Stimulated activated CD4-positive, alpha-beta T cell treated with anti-CD3 and anti-CD28 coated beads, Interleukin-12 subunit alpha, Interleukin-12 subunit beta, amount 100 ng/mL, for 48 hours (primary cell): Measurements from ENCODE around the gene PARM1.

Experiments
- DNase-seq, 3 donors: peaks; one replicate each; pipeline ENCODE4 v3.0.0-alpha.2; 2020; ENCODE audit warnings: low read depth in 2 of 3, low spot score in 1 of 3

Gene PARM1, protein sequence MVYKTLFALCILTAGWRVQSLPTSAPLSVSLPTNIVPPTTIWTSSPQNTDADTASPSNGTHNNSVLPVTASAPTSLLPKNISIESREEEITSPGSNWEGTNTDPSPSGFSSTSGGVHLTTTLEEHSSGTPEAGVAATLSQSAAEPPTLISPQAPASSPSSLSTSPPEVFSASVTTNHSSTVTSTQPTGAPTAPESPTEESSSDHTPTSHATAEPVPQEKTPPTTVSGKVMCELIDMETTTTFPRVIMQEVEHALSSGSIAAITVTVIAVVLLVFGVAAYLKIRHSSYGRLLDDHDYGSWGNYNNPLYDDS

DNA sequence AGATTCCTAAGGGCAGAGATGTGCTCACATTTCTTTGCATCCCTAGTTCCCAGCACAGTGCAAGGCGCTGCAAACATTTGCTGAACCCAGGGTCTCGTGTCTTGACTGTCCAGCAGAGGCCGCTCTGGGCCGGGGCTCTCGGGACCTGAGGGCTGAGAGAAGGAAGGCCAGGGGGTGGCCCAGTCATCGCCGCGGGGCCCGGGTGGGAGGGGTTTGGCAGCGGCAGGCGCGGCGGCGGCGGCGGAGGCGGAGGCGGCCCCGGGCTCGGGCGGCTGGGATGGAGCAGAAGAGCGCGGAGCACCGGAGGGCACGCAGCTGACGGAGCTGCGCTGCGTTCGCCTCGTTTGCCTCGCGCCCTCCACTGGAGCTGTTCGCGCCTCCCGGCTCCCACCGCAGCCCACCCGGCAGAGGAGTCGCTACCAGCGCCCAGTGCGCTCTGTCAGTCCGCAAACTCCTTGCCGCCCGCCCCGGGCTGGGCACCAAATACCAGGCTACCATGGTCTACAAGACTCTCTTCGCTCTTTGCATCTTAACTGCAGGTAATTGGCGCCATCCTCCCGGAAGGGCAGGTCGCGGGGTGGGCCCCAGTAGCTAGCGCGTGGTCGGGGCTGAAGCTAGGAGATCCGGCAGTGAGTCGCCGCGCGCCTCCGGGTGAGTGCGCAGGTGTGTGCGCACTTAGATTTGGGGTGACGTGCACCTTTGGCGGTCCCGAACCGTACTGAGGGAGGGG lies at the start of gene PARM1:
Gene PARM1, plus strand, starts transcription at position 285 of the 730 bp plus-strand sequence. Its CDS starts 212 bp downstream, at position 497.
- peak; percentile 16 to 36 (median 32) for DNase-seq

DNA sequence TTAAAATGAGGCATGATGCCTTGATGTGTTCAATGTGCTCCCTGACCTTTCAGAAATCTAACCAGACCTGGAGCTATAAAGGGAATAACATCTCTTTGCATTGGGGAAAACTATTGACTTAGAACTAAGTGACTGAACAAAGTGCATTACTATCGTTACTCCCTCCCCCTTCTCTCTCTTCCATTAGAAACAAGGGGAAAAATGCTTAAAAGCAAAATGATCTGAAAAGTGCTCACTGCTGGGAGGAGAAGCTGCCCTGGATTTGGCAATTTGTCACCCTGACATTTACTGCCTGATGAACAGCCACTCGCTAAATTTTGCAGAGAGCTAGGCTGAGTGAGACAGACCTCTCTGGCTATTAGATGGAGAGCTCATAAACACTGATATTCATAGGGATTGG lies 48.6 kb upstream of the PARM1 start:
- no peak for DNase-seq

DNA sequence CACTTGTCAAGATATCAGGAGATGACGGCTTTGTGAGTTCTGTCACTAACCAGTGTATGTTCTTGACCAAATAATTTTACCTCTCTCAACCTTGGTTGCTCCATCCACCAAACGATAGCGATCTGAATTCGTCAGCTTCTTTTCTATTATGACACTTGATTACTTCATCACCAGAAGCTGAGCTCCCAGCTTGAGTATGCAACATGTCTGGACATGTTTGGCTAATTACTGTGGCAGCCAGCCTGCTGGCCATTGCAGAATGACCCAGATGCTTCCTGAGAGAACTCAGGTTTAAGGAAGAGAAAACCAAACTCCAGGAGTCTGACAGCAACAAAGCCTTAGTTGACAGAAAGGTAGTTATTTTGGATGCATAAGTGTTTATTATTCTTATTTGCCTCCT lies 46.4 kb upstream of the PARM1 start:
- no peak for DNase-seq

DNA sequence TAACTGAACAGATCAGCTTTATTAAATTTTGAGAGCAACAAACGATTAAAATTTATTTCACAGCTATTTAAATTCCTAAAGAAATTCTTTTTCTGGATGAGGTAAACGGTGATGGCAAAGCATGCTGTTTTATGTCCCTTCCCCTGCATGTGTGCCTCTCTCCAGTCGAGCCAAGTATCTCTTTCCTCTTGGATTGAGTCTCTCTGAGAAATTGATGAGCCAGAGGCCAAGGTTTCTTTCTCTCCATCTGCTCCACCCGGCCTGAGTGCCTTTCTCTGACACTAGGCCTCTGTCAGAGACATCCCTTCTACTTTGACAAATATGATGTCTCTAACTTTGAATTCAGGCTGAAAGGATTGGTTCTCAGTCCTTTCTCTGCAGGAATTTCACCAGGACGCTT lies 42.6 kb upstream of the PARM1 start:
- no peak for DNase-seq

DNA sequence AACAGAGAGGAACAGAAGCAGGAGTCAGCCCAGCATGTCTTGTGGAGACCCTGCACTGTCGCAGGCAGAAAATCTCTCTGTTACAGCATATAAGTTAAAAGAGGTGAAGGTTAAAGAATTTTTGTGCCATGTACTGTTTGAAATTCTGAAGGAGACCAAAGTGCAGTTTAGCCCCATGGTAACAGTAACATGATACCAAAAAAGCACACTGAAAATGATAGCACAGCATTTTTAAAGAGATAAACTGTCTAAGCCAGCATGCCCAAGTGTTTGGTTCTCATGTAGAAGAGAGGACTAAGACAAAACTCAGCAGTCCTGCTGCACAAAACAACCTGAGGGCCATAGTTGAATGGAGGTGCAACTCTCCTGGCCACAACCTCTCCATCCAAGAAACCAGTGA lies 41.9 kb upstream of the PARM1 start:
- DNase-seq = no peak

DNA sequence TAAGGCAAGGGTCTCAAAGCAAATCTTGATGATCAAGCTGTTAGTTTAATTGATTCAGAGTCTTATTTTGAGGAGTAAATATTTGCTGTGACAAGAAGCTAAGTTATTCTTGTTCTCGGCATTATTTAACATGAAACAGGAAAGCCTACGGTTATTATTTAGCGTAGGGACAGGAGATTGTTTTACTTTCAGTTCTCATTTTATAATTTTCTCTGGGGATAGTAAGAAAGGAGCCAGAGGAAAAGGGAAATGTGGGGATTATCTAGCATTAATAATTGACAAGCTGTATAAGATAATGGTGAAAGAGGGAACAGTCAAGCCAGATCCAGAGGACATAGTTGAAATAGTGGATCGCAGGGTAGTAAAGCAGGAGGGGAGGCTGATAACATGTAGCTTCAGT lies 39.7 kb upstream of the PARM1 start:
- no peak for DNase-seq

DNA sequence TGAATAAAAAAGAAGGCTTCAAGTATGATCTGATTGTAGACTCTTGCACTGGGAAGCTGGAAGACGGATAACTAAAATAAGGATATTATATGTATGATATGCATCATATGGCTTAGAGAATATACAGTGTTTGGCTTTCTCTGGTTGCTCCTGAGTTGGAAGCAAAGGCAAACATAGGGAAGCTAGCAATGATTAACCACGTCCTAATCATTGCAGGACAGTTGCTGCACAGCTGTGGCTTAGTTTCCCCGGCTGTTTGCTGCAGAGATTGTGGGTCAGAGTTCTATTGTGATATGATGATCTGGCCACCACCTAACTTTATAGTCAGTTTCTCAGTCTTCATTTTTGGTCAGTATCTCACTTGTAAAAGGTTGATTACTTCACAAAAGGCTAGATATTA lies 36.3 kb upstream of the PARM1 start:
- no peak for DNase-seq

DNA sequence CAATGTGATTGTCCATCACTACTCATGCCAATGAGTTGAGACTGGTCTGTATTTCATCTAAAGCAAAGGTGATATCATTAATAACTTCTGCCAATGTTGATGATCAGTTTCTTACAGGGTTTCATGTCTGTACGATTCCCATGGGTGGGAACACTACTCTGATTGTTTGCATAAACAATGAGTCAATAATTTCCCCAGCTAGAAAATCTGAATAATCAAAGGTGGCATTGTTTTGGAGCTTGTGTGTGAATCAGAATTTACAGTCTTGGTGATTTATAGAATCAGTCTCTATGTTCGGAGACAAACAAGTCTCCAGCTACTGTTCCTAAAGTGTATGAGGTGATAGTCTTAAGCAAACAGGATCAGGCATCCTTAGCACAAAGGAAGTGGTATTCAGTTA lies 35.5 kb upstream of the PARM1 start:
- no peak for DNase-seq

DNA sequence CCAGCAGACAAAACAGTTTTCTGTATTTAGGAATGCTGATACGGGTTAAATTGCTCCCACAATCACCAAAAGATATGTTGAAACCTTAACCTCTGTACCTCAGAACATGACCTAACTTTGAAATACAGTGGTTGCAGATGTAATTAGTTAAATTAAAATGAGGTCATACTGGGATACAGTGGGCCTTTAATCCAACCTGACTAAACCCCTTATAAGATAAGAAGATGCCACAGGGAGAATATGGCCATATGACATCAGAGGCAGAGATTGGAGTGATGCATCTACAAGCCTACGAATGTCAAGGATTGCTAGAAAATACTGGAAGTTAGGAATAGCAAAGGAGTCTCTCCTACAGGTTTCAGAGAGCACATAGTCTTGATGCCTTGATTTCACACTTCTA lies 32.1 kb upstream of the PARM1 start:
- DNase-seq = no peak

DNA sequence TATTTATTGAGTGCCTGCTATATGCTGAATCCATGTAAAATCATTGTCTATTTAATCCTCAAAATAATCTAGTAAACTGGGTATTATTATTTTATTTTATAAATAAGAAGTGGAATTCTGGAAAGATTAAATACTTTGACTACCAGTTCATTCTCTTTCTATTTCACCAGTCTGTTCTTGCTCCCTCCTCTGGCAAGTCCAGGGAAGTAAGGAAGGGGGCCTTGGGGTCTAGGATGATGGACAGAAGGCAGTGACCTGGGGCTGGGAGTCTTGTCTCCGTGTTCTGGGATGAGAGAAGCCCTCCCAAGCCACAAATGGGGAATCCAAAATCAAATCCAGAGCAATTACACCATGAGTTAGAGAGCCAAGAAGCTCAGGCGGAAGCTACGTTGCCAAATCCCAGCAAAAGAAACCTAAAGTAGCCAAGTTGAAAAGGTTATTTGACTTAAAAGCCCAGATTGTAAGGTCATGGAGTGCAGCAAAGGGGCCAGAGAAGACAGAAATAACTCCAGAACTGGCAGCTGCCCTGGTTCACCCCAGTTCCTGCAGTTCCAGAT lies 28.3 kb upstream of the PARM1 start:
- no peak for DNase-seq

DNA sequence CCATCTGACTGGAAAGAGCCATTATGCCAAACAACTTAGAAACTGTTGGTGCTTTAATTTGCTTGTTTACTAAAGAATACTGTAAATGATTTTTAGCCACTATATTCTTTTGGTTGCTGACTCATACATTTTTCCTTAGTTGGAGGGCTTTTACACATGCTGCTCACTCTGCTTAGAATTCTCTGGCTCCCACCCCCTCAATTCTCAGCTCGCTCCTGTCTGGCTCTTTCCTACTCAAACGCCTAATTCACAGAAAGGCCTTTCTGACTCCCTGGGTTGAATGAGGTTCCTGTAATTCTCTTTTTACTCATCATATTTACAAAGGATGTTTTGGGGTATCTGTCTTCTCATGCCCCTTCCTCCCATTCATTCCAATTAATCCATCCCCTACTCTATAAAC lies 26.1 kb upstream of the PARM1 start:
- no peak for DNase-seq

DNA sequence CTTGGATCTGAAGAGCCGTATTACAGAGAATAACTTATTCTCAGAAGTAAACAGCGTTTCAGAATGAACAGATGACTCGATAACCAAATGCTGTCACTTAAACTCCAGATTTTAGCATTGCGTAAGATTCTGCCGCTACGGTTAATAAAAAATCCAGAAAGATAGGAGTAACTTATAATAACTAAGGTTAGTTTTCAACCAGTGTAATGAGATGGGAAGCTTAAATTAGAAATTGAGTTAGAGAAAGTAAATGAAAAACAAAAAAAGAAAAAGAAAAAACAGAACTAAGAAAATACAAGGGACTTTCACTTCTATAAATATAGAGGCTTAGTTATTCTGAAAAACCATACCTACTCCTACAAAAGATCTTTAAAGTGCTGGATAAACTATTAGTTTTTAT lies 13.1 kb upstream of the PARM1 start:
- DNase-seq = no peak

DNA sequence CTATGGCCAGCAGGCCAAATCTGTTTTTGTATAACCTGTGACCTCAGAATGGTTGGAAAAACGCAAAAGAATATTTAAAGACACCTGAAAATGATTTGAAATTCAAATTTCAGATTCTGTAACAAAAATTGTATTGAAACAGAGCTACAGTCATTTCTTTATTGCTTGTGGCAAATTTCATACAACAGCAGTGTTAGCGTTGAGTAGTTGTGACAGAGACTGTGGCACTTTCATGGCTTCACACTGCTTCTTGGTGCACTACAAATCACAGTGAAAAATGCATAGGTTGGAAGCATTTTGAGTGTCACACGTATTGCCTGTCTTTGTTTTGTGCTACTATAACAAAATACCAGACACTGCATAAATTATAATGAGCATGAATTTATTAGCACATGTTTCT lies 12.2 kb upstream of the PARM1 start:
- no peak for DNase-seq

DNA sequence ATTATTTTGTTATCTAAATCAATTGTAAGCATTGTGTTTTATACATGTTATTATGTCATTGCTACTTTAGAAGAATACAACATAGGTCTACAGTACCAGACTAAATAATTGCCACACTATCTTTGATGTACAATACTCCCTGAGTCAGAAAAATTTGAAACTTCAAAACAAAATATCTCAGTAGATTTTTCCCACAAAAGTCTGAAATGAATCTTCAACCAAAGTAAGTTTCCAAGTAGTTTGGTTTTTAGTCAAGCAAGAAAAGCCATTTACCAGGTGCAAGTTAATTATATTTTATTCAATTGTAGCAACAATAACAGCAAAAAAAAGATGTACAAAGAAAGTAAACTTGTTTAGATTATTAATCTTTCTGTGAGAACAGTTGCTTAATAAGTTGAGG lies 11.4 kb upstream of the PARM1 start:
- no peak for DNase-seq

DNA sequence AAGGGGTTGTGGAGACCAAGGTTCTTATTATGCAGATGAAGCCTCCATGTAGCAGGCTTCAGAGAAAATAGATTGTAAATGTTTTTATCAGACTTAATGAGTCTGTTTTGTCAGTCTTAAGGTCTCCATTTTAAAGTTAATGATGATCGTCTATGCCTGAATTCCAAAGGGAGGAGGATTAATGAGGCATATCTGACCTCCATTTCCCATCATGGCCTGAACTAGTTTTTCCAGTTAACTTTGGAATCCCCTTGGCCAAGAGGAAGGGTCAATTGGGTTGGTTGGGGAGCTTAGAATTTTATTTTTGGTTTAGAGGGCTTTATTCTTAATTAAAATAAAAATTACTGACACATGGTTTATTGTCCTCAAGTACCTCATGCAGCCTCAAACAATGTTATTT lies 6.9 kb upstream of the PARM1 start:
- DNase-seq = no peak

DNA sequence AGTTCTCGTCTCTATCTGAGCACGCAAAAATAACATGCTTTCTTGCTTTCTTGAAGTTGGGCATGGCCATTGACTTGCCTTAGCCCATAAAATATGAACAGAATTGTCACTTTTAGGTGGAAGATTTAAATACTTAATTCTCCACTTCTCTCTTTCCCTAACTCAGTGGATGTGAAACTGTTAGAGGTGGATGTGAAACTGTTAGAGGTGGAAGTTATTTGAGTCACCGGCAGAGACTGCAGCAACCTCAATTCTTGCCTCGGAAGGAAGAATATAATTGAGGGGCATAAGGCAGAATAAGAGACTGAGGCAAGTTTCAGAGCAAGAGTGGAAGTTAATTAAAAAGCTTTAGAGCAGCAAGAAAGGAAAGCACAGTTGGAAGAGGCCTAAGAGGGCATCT lies 2.8 kb upstream of the PARM1 start:
- DNase-seq = no peak

DNA sequence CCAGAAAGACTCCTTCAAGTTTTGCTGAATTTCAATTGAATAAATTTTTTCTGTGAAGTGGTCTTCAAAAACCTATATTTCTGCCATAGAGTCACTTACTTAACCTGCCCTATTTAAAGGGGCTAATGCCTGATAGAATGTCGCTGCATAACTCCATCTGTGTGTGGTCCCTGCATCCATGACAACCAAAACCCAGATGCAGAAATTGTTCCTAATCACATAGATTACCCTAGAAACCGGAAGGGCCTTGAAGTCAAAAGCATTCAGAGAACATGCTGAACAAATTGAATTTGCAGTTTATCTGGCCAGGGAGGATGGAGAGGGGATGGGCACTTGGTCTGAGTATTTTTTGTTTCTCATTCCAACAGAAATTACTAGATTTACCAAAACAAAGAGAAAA lies 1.5 kb upstream of the PARM1 start:
- no peak for DNase-seq

DNA sequence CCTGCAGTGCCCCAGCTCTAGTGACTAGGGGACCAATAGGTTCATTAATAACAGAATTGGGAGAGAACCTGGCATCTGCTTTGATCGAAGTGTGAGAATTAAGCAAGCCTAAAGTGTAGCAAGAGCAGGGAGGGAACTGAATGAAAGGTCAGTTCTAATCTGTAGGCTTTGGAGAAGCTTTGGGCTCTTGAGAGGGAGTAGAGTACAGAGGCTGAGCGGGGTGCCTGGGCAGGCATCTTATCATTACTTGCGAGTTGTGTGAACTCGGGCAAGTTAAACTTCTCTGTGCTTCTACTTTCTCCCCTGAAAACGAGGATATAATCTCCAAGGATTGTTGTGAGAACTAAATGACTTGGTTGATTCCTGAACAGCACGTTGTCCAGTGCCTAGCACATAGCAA lies 906 bp upstream of the PARM1 start:
- no peak for DNase-seq

DNA sequence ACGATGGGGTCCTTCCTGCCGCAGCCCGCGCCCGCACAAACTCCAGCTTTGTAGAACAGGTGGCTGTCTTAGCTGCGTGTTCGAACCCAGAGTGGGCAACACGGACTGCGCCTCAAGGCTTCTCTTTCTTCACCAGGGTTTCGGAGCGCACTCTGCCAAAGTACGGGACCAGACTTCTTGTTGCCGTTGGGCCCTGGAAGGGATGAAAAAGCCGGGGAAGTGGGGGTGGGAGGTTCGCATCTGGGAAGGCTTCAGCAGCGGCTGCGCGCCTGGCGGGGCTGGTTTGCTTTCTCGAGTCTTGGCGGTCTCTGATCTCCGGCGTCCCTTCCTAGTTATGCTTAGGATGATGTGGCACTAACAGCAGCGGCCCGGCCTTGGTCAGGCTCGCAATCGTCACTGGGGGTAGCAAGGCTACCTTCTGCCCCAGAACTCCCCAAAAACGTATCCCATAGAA lies 673 bp downstream of the PARM1 start:
- DNase-seq = no peak

DNA sequence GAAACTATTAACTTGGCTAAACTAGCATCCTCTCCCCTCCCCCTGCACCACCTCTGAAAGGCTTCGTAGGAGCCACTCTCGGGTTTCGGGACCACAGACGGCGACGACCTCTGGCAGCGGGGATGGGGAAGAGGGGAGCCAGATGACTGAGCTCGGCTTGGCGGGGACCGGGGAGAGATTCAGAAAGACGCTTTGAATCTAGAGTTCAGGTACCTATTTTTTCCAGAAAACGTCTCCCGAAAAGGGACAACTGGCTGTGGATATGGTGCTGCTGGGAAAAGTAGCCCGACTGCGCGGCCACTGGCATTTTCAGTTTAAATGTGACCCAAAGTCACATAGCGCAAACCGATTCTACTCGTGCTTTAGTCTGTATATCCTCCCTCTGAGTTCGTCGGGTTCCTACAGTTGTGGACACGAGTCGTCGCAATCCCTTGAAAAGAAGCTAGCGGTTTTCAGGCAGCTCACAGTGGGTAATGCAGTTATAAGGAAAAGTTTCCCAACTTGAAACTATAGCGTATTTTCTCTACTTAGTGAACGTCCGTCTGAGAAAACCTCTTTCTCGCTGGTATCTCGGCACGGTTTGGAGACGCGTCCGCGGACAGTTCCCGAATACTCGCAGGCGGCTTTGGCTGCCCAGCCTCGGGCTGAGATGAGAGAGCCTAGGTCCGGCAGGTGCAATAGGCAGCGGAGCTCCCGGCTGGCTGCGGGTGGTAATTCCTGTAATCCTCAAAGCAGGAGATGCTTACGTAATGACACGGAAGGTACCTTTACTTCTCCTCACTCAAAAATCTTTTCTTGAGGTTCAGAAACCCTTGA lies 1.3 kb downstream of the PARM1 start:
- no peak for DNase-seq

DNA sequence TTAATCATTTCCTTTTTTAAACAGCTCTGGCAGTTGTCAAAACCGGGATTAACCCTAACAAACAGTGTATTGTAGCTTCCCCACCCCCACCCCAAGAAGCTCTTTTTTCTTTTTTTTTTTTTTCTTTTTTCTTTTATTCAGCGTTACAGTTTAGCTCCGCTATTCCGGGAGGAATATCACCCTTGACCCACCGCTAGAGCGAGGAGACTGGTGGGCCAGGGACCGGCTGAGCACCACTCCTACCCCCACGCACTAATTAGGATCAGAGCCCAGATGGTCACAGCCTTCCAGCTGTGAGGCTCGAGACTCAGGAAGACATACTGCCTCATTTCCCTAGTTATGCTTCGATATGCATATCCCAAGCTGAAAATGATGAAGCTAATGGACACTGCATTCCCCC lies 2.0 kb downstream of the PARM1 start:
- DNase-seq = no peak

DNA sequence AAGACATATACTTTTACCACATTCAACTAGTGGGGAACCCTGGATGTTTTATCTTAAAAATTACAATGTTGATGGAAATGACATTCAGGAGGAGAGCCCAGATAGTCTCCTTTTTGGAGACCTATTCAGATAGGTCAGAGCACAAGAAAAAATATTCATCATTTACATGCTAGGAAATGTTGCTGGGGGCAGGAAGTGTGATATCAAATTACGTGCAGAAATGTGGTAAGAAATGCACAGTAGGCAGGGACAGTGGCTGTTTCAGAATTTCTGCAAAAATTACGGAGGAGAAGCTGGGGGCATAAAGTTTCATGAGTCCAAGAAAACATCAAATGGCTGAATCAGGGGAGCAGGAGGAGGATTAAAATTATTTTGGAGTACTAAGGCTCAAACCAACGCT lies 8.2 kb downstream of the PARM1 start:
- DNase-seq = no peak
